Bronchial epithelial cell (primary cell): ENCODE results near the gene NBEAL1. TPM values are rescaled to one million over a fixed set of nuclear protein-coding genes. Genes with fewer than 3 reads are reported as not detected.
A peak's percentile ranks its signal among the peaks of the same experiment; 100 is the strongest.
"Not testable (repeated sequence)": the region's sequence is repeated elsewhere in the genome, so short reads cannot be mapped to it uniquely, and the experiment has no call there.

Experiments used
- DNase-seq: peaks from one replicate; pipeline ENCODE4 v3.0.0-alpha.2; 2010; ENCODE audit warnings: low read depth
- FAIRE-seq: peaks from 2 replicates; lab custom pipeline; 2011; peaks lifted over from hg19 to GRCh38; lab: Jason Lieb, UNC
- H3K27me3 ChIP-seq: 2 replicates; pipeline ENCODE4 v1.5.1; 2011; ENCODE audit warnings: low read length; ENCODE audit not compliant: control insufficient read depth, insufficient read depth
- H3K36me3 ChIP-seq: 2 replicates; pipeline ENCODE4 v1.5.1; 2011; ENCODE audit warnings: low read length; ENCODE audit not compliant: control insufficient read depth, insufficient read depth
- H3K4me3 ChIP-seq: 2 replicates; pipeline ENCODE4 v1.5.1; 2011; ENCODE audit warnings: mild to moderate bottlenecking, low read depth, low read length, control low read depth
- total RNA-seq: library from RNA; depleted of rRNA; stranded (reverse); fragments of >200 nt; gene quantifications from 2 replicates; pipeline ENCODE4 v1.2.1, GENCODE V29; 2014
- TF ChIP-seq, protein P1 (sequence below): IDR thresholded peaks from 2 replicates; pipeline ENCODE4 v1.5.1; 2011; ENCODE audit warnings: mild to moderate bottlenecking, moderate library complexity, low read length, control low read depth, inconsistent platforms; ENCODE audit not compliant: insufficient read depth, severe bottlenecking

Gene NBEAL1
- total RNA-seq, 1 donor from 2014 or later, result 42.6 TPM

DNA sequence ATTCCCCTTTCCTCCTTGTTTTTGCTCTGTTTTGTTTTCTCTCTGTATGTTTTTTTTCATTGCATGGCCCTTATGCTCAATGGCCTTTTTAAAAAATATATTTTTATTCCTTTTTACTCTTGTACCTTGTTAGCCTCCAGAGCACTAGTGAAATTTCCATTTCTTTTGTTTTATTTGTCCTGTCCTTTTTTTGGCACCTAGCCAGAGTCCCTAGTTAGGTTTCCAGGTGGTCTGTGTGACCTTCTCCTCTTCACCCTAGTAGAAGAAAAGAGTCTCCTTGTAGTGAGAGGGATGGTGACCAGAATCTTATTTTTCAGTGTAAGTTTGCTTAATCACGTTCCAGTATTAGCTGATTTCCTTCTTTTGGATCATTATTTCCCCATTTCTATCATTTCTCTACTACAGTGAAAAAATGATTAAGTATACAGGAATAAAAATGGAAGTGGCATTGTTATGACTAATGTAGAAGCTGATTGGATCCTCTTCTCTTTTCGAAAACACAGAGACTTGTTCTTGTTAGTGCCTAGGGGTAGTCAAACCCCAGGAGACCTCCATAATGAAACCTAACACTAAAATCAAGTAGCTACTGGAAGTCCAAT lies 65.9 kb downstream of the NBEAL1 start:
- TF ChIP-seq, protein P1, sequence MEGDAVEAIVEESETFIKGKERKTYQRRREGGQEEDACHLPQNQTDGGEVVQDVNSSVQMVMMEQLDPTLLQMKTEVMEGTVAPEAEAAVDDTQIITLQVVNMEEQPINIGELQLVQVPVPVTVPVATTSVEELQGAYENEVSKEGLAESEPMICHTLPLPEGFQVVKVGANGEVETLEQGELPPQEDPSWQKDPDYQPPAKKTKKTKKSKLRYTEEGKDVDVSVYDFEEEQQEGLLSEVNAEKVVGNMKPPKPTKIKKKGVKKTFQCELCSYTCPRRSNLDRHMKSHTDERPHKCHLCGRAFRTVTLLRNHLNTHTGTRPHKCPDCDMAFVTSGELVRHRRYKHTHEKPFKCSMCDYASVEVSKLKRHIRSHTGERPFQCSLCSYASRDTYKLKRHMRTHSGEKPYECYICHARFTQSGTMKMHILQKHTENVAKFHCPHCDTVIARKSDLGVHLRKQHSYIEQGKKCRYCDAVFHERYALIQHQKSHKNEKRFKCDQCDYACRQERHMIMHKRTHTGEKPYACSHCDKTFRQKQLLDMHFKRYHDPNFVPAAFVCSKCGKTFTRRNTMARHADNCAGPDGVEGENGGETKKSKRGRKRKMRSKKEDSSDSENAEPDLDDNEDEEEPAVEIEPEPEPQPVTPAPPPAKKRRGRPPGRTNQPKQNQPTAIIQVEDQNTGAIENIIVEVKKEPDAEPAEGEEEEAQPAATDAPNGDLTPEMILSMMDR, result no peak
- FAIRE-seq (no peak), DNase-seq (no peak)
- no peak overlapping the region for H3K4me3 ChIP-seq
- H3K27me3 ChIP-seq, result no peaks in the 10 kb centered on the region
- peaks cover 2% of the 10 kb centered on the region for H3K36me3 ChIP-seq

DNA sequence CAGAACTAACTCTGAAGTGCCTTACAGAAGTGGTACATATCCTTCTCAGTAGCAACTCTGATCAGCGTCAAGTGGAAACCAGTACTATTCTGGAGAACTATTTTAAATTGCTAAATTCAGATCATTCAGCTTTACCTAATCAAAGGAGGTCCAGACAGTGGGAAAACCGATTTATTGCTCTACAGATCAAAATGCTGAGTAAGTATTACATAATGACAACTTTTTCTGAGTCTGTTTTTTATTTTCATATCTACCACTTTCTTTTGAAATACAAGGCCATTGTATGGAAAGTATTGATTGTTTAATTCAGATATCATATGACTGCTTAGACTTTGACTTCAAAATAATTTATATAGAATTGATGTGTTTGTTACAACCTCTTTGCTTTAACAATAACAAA lies 68.7 kb downstream of the NBEAL1 start:
- no peak for DNase-seq
- TF ChIP-seq, protein P1, result no peak
- Histone ChIP-seq H3K36me3 (peaks cover 1% of the 10 kb centered on the region), H3K4me3 (no peak overlapping the region), H3K27me3 (no peaks in the 10 kb centered on the region)
- FAIRE-seq, result no peak

DNA sequence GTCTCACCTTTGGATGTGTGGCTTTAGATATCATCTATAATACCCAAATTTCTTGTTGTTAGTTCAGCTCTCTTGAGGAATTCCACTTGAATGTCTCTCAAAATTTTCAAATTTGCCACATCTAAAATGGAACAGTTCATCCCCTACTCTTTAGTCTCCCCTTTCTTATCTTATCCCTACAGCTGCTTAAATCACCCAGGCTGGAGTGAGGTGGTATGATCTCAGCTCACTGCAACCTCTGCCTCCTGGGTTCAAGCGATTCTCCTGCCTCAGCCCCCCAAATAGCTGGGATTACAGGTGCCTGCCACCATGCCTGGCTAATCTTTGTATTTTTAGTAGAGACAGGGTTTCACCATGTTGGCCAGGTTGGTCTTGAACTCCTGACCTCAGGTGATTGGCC lies 71.7 kb downstream of the NBEAL1 start:
- not testable (repeated sequence) for H3K27me3 ChIP-seq, H3K36me3 ChIP-seq, DNase-seq, H3K4me3 ChIP-seq, FAIRE-seq

DNA sequence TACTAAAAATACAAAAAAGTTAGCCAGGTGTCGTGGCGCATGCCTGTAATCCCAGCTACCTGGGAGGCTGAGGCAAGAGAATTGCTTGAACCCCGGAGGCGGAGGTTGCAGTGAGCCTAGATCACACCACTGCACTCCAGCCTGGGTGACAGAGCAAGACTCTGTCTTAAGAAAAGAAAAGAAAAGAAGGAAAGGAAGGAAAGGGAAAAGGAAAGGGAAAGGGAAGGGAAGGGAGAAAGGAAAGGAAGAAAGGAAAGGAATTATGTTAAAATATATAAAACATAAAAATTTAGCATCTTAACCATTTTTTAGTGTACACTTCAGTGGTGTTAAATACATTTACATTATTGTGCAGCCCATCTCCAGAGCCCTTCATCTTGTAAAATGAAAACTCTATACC lies 76.0 kb downstream of the NBEAL1 start:
- not testable (repeated sequence) for H3K4me3 ChIP-seq, H3K27me3 ChIP-seq, H3K36me3 ChIP-seq, DNase-seq, FAIRE-seq

DNA sequence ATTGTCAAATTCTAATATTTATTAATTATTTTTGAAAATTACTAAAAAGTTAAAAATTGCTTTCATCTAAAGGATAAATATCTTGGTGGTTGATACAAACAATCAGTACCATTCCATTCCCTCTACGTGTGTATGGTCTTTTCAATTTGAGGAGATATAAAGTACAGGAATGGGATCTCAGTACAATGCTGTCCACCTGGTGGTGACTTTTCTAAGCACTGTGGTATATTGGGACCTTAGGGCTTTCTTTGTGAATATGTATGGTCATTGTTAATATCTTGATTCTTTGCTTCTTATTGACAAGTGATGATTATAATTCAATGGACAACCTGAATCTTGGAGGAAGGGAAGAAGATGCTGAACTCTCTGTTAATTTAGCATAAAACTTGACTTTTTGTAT lies 83.1 kb downstream of the NBEAL1 start:
- peaks cover 4% of the 10 kb centered on the region for H3K36me3 ChIP-seq
- DNase-seq (peak; percentile 20), FAIRE-seq (no peak)
- H3K27me3 ChIP-seq, result no peaks in the 10 kb centered on the region
- no peak overlapping the region for H3K4me3 ChIP-seq
- TF ChIP-seq, protein P1, result no peak

DNA sequence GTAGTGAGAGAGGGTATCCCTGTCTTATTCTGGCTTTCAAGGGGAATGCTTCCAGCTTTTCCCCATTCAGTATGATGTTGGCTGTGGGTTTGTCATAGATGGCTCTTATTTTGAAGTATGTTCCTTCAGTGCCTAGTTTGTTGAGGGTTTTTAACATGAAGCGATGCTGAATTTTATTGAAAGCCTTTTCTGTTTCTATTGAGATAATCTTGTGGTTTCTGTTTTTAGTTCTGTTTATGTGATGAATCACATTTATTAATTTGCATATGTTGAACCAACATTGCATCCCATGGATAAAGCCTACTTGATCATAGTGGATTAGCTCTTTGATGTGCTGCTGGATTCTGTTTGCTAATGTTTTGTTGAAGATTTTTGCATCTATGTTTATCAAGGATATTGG lies 87.7 kb downstream of the NBEAL1 start:
- not testable (repeated sequence) for H3K27me3 ChIP-seq, H3K4me3 ChIP-seq, FAIRE-seq, H3K36me3 ChIP-seq, DNase-seq

DNA sequence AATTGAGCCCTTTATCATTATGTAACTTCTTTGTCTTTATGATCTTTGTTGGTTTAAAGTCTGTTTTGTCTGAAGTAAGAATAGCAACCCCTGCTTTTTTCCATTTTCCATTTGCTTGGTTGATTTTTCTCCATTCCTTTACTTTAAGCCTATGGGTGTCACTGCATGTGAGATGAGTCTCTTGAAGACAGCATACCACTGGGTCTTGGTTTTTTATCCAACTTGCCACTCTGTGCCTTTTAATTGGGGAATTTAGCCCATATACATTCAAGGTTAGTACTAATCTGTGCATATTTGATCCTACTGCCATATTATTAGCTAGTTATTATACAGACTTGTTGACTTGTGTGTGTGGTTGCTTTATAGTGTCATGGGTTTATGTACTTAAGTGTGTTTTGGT lies 89.6 kb downstream of the NBEAL1 start:
- DNase-seq (no peak), FAIRE-seq (no peak)
- TF ChIP-seq, protein P1, result no peak
- no peak overlapping the region for H3K4me3 ChIP-seq
- H3K27me3 ChIP-seq, result no peaks in the 10 kb centered on the region
- H3K36me3 ChIP-seq, result peaks cover 8% of the 10 kb centered on the region
